Measurements from ENCODE around the gene SNX9. TPM values are rescaled to one million over a fixed set of nuclear protein-coding genes. Genes with fewer than 3 reads are reported as not detected.

The SNX9 gene
- total and polyA plus RNA-seq, 5 donors from 2014 or later: 16.4 to 31.6 (median 21.0) TPM

Other genes starting within 250 kb of the SNX9 start
- 46.3 TPM for gene SYNJ2, start 158.6 kb downstream of the SNX9 start, total RNA-seq
- gene SYNJ2, start 158.6 kb downstream of the SNX9 start, polyA plus RNA-seq: 10 to 100 TPM in 2 of 4 donors, 1 to 10 TPM in 2; 6.4 to 12.4 (median 8.6) TPM

Data from CD4-positive, CD25-positive, alpha-beta regulatory T cell (primary cell).